HCEC 1CT (cell line): ENCODE measurements around the gene TMEM125.

ENCODE experiments used
- DNase-seq: peaks from one replicate; pipeline ENCODE4 v3.0.0-alpha.2; 2017

The TMEM125 gene

DNA sequence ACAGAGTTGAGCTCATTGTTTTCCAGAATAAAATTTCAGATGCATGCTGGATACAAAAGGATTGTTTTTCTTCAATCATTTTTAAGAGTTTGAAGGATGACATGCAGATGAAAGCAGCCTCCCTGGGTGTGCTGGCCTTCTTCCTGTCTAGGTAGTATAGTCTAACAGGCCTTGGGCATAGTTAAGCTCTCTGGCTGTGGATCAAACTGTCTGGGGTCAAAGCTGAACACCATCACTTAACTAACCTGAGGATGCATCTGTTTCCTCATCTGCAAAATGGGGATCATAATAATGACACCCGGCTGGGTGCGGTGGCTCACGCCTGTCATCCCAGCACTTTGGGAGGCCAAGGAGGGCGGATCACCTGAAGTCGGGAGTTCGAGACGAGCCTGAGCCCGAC, 25.0 kb downstream of the TMEM125 start:
- DNase-seq = no peak

DNA sequence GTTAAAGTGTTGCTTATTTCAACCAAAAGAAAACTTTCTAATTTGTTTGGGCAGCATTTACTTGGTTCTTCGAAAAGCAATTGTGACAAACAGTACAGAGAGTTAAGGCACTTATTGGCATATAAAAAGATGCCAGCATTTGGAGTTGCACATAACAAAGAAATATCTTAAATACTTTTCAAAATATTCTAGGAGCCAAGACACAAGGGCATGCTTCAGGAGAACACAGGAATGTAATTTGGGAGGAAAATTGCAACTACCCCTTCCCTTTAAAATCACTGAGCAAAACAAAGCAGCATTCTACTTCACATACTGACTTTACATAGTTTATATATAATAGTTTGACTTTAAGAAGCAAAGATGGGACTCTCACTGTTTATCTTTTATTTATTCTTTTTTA, 26.4 kb downstream of the TMEM125 start:
- DNase-seq = no peak

DNA sequence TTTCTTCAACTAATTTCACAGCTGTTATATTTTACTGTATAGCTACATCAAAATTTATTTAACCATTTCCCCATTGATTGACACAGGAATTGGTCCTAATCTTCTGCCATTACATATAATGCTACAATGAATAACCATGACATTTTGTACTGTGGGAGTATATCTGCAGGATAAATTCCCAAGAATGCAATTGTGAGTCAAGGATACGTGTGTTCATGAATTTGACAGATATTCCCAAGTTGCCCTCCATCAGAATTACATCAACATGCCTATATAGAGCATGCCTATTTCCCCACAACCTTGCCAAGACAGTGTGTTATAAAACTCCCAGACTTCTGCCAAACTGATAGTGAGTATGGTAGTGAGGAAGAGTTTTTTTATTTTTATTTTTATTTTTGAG, 28.3 kb downstream of the TMEM125 start:
- no peak for DNase-seq

DNA sequence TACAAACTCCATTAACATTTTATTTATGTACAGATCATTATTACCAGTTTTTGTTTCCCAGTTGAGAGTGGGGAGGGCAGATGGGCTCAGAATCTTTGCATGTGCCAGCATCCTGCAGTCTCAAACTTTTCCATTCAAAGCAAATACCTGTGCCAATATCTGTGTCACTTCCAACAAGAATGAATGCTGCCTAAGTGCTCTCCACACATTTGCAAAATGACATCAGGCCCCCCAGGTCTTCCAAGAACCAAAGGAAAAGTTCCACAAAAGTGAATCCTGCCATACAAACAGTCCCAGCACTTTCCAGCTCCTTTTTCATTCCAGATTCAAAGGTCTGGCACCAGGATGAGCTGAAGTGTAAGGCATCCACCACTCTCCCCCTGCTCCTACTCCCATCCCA, 29.3 kb downstream of the TMEM125 start:
- DNase-seq = no peak

DNA sequence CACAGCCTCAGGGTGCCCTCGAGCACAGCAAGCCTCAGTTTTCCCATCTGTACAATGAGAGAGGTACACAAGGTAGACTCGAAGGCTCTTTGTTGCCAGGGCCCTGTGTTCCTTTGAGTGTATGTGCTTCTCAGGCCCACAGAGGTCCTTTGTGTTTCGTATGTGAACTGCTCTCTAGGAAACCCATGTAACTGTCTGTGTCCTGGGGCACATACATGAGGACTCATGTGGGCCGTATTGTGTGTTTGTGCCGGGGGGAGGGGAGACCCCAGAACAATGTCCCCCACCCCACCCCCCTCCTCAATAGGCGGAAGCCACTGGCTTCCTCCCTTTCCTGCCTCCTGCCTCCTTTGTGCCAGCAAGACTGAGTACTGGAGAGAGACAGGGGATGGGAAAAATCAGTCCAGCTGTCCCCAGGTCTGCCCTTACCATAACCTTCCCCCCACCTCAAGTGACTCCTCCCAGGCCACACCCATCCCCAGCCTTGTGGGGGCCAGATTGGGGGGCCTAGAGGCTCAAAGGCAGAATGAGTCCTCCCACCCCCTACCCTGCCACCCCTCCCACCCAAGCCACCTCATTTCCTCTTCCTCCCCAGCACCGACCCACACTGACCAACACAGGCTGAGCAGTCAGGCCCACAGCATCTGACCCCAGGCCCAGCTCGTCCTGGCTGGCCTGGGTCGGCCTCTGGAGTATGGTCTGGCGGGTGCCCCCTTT, 30.8 kb downstream of the TMEM125 start, which contains the start of gene TIE1:
TIE1 (plus strand) TSS at position 605 of the 717 bp plus-strand sequence; CDS start at position 695, 90 bp downstream.
- DNase-seq = no peak

DNA sequence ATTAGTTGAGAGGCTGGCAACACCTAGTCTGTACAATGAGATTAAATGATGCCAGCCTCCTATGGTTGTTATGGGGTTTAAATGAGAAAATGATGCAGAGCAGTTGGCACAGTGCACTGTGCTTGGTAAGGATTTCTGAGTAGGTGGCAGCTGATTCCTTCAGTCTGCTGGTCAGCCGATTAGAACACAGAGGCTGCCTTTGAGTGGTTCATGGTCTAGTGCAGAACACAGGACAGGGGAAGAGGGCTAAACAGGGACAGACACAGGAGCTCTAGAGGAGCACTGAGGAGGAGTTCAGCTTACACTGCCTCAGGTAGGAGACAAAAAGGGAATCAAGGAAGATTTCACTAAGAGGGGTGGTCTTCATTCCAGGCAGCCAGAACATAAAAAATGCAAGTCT, 32.4 kb downstream of the TMEM125 start:
- no peak for DNase-seq

DNA sequence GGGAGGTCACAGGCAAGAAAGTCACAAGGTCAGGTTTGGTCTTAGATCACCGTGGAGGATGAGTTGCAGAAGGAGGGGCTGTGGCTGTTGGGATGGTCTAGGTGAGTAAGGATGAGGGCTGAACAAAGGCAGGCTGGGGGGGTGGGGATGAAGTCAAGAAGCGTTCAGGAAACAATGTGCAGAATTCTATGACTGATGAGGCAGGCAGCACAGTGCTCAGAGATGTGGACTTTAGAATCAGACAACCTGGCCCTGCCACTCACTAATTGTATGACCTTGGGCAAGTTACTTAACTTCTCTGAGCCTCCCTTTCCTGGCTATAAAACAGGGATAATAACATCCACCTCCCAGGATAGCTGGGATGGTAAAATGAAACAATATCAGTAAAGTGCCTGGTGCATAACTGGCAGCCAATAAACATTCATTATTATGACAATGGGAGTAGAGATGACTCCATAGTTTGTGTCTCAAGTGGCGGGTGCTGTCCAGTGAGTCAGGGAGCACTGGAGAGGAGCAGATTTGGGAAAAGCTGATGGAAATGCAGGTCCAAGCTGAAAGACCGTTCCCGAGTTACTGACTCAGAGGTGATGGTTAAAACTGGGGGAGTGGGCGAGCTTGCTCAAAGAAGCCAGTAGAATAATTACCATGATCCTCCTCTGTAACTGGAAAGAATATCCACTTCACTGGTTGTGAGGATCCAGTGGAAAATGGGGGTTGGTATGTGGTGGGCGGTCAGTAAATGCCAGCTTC, 33.1 kb downstream of the TMEM125 start:
- DNase-seq = no peak

DNA sequence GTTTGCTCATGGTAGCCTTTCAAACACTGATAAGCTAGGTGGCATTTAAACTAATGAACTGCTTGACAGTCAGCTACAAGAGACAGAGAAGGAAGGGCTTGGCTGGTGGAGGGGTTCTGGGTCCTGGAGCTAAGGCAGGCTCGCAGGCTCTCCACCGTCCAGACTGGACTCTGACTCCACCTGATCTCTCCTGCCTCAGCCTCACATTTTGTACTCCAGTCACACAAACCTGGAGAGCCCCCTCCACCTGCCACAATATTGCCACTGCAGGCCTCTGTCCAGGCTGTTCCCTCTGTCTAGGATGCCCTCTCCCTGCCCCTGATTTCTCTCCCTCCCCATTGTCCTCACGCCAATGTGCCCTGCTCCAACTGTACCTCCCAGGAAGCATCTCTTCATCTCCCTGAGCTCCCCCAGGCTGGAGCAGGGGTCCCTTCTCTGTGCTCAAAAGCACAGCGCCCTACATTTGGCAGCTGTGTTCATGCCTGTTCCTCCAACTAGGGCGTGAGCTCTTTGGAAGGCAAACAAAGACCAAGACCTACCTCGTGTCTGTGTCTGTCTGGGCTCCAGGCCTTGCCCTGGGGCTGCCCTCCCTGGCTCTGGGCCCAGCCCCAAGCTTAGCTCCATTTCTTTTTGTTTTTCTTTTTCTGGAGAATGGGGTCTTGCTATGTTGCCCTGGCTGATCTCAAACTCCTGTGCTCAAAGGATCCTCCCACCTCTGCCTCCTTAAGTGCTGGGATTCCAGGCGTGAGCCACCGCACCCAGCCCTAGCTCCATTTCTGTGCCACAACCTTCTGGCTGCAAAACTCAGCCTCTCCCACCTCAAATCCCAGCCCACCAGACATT, 33.9 kb downstream of the TMEM125 start:
- no peak for DNase-seq

DNA sequence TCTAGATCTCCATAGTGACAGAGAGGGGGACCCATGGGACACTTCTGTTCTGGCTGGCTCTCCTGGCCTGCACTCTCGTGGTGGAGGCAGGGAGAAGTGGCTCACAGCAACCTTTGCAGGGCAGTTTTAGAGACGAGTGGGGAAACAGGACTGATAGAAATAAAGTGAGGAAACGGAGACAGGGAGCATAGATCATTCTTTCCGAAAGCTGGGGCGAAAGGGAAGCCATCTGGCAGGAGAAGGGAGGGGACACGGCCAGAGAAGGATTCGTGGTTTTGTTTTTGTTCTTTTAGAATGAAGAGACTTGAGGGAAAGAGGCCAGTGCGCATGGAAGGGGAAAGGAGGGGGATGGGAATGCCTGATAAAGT, 34.5 kb downstream of the TMEM125 start:
- DNase-seq = no peak

DNA sequence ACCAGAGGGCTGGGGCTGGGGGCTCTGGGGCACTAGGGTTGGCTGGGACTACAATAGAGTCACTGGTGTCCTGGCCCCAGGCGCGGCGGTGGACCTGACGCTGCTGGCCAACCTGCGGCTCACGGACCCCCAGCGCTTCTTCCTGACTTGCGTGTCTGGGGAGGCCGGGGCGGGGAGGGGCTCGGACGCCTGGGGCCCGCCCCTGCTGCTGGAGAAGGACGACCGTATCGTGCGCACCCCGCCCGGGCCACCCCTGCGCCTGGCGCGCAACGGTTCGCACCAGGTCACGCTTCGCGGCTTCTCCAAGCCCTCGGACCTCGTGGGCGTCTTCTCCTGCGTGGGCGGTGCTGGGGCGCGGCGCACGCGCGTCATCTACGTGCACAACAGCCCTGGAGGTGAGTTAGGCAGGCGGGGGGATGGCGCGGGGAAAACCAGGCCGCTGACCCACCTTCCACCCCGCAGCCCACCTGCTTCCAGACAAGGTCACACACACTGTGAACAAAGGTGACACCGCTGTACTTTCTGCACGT, 35.1 kb downstream of the TMEM125 start:
- no peak for DNase-seq

DNA sequence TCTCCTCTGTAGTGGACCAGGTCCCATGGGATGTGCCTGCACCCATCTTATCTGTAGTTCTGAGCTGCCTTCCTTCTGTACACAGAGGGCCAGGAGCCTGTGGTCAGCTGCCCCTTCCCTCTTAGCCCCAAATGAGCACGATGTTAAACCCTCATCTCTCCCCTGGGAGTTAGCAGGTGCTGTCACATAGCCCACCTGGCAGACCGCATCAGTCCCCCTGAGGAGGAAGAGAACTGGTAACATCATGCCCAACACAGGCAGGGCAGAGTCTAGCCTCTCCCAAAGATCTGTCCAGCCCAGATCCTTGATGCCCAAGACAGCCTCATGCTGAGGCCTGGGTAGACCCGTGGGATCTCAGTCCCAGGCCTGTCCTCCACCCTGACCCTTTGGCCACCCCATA, 35.7 kb downstream of the TMEM125 start:
- no peak for DNase-seq

DNA sequence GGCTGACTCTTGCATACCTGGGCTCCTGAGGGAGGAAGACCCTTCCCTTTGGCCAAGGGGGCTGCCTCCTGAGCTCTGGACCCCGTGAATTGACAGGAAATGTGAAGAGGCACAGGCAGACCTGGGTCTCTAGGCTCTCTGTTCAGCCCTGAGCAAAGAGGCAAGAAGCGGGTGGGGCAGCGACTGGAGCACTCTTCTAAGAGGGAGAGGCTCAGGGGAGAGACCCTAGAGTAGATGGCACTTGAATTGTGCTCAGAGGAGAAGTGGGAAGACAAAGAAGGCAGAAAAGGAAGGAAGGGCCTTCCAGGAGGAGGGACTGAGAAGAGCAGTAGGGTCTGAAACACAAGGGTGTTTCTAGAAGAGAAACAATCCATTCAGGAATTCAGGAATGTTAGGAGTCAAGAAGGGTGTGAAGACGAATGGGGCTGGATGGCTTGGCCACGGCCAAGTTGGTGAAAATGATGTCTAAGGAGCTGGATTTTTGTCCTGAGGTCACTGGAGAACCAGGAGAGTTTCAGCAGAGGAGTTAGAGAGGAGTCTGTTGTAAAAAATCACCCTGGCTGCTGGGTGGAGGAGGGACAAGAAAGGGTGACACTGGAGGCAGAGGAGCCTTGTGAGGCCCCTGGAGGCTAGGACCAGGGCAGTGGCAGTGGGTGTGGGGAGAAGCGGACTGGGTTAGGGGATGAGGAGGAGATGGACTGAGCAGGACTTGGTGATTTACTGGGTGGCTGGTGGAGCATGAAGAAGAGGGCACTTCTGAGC, 36.3 kb downstream of the TMEM125 start:
- DNase-seq = no peak

DNA sequence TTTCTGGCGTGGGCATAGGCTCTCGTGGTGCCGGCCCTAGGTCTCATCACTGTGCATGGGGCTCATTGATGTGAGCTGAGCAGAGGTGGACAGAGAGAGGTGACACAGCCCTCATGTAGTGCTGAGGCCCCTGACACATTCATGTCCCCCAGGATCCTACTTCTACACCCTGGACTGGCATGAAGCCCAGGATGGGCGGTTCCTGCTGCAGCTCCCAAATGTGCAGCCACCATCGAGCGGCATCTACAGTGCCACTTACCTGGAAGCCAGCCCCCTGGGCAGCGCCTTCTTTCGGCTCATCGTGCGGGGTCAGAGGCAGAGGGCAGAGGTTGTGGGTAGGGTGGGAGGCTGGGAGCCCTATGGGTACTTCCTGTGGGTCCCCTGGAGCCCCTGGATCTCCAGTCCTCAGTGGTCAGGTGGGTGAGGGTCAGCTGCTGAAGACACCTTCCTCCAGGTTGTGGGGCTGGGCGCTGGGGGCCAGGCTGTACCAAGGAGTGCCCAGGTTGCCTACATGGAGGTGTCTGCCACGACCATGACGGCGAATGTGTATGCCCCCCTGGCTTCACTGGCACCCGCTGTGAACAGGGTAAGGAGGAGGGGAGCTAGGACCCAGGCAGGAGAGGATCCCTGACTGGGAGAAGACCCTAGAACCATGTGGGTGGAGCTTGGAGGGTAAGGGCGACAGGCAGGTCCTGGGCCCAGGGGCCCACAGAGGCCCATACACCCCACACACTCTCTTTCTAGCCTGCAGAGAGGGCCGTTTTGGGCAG, 37.1 kb downstream of the TMEM125 start:
- no peak for DNase-seq

DNA sequence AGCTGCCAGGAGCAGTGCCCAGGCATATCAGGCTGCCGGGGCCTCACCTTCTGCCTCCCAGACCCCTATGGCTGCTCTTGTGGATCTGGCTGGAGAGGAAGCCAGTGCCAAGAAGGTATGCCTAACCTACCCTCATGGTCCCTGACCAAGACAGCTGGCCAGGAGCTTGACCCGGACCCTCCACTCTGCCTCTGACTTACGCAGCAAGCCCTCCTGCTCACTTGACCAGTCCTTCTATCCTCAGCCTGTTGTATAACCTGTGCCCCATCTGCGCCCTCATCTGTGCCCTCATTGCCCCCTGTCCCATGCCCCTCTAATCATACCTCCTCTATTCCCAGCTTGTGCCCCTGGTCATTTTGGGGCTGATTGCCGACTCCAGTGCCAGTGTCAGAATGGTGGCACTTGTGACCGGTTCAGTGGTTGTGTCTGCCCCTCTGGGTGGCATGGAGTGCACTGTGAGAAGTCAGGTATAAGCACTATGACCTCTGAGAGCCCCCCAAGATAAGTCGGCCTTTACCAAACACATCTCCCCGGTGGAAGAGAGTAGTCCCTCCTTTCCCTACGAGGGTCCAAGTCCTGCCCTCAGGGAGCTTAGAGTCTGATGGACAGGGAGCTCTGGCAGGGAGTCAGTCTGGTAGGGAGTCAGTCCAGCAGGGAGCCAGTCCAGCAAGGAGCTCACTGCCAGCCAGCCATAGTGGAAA, 37.8 kb downstream of the TMEM125 start:
- DNase-seq = no peak

DNA sequence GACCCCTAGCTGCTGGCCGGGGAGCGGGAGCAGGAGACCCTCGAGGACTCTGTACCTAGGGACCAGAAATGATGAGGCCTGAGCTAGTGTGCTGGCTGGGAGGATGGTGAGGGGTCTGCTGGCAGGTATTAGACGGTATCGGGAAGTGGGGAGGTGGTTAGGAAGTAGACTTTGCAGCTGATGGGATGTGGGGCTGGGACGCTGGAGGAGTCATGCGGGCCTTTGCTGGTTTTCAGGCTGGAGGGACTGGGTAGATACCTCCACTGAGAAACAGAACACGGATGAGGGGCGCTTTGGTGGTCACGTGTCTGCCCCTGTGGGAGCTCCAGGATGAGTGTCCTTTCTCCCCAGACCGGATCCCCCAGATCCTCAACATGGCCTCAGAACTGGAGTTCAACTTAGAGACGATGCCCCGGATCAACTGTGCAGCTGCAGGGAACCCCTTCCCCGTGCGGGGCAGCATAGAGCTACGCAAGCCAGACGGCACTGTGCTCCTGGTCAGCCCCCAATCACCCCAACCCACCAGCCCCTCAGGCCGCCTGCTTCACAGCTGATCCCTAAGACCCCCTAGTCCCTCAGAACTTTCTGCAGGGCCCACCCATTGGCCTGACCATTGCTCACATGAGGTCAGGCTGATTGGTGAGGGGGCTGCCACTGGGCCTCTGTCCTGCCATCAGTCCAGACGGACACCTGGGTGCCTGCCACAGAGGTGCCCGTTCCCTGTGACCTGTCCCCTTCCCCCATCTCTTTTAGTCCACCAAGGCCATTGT, 39.0 kb downstream of the TMEM125 start:
- DNase-seq = no peak

DNA sequence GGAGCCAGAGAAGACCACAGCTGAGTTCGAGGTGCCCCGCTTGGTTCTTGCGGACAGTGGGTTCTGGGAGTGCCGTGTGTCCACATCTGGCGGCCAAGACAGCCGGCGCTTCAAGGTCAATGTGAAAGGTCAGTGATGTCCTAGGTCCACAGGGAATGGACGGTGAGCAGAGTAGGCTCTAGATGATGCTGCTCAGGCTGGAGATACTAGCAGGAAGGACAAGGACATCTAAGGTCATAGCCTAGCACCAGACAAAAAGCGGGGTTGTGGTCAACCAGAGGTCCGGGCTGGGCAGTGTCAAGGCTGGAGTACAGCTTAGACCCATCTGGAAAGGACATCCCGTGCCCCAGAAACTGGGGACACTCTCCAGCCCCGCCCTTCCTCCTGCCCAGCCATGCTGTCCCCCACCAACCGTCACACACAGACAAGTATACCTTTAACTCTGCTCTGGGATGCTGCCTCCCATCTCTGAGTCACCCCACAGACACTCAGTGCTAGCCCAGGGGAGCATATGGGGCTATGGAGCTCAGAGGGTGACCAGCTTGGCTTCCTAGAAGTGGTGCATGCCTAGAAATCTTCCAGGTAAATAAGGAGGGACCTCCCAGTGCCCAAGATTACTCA, 39.7 kb downstream of the TMEM125 start:
- no peak for DNase-seq

DNA sequence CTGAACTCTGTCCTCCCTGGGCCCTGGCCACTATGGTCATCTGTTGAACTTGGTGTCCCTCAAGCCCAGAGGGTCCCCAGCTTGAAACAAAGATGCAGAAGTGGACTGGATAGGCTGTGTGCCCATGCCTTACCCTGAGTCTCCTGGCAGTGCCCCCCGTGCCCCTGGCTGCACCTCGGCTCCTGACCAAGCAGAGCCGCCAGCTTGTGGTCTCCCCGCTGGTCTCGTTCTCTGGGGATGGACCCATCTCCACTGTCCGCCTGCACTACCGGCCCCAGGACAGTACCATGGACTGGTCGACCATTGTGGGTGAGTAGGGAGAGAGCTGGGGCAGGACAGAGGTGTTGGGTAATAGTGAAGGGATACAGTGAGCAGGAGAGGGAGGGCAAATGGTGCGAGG, 41.7 kb downstream of the TMEM125 start:
- DNase-seq = no peak

DNA sequence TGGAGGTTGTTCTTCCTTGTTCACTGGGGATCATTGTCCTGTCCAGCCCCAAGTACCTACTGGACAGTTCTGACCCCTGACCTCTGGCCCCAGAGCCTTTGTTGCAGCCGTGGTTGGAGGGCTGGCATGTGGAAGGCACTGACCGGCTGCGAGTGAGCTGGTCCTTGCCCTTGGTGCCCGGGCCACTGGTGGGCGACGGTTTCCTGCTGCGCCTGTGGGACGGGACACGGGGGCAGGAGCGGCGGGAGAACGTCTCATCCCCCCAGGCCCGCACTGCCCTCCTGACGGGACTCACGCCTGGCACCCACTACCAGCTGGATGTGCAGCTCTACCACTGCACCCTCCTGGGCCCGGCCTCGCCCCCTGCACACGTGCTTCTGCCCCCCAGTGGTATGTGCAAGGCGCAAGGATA, 42.4 kb downstream of the TMEM125 start:
- no peak for DNase-seq

DNA sequence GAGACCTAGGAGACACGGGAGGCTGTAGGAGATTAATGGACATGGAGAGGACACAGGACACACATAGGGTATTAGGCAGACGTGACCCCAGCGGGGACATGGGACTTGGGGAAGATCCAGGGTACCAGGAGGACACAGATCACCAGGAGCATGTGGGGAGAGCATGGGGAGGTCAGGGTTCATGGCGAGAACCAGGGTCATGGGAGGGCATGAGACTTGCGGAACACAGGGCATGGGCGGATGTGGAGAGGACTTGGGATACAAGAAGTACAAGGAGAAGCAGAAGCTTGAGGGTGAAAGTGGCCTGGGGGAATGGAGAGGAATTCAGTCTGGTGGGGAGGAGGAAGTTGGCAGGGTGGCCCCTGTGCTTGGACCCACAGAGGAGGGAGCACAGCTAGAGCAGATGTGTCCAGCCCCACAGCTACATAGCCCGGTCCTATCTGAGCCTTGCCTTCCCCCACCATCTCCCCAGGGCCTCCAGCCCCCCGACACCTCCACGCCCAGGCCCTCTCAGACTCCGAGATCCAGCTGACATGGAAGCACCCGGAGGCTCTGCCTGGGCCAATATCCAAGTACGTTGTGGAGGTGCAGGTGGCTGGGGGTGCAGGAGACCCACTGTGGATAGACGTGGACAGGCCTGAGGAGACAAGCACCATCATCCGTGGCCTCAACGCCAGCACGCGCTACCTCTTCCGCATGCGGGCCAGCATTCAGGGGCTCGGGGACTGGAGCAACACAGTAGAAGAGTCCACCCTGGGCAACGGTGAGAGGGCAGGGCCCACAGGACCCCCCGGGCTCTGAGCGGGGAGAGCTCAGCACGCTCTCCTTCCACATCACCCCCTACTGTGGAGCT, 43.1 kb downstream of the TMEM125 start:
- DNase-seq = no peak
